ENCODE measurements around the gene PHKG2. TPM values are rescaled to one million over a fixed set of nuclear protein-coding genes. Genes with fewer than 3 reads are reported as not detected.

The PHKG2 gene
- total RNA-seq, 4 donors from 2014 or later, result 13.5 to 44.7 (median 25.8) TPM

DNA sequence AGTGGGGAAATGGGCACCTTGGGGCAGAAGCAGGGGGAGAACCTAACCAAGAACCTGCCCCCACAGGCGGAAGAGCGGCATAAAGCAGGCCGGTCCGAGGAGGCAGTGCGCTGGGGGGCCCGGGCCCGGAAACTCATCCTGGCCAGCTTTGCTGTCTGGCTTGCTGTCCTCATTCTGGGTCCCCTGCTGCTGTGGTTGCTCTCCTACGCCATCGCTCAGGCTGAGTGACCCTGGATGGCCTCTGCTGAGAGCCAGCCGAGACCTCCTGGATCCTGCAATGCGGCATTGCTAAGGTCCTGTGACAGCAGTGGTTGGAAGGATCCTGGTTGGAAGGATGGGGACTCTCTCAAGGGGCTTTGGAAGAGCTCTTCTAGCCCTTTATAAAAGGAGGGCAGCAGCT, 4.5 kb upstream of the PHKG2 start:
- intact Hi-C loops (cut with DNase I; ENCODE audit: low total_unique reads), result no loop called here
- no peaks in the 10 kb centered on the region for H3K9me3 ChIP-seq
- H3K27ac ChIP-seq, result peak overlapping the region; percentile 52 to 65
- no peaks in the 10 kb centered on the region for H3K27me3 ChIP-seq
- H3K36me3 ChIP-seq, result no peaks in the 10 kb centered on the region
- DNase-seq, result peak in 1 of 2 donors; percentile 50
- H3K4me3 ChIP-seq, result no peak overlapping the region
- peaks cover 4 to 6% of the 10 kb centered on the region in 2 donors for H3K4me1 ChIP-seq
- no peak for TF ChIP-seq CTCF (IDR thresholded peaks at IDR 0.05)
- no peak for TF ChIP-seq POLR2A (IDR thresholded peaks at IDR 0.05)

GRCh38 chr16:30744183-30744582, 4.0 kb upstream of the PHKG2 start:
- peak overlapping the region; percentile 52 to 65 for H3K27ac ChIP-seq
- TF ChIP-seq CTCF (IDR thresholded peaks at IDR 0.05) (no peak), POLR2A (IDR thresholded peaks at IDR 0.05) (no peak)
- H3K36me3 ChIP-seq, result no peaks in the 10 kb centered on the region
- no peaks in the 10 kb centered on the region for H3K27me3 ChIP-seq
- peak in 1 of 2 donors; percentile 61 for DNase-seq
- no peak overlapping the region for H3K4me3 ChIP-seq
- H3K4me1 ChIP-seq, result peaks cover 5 to 6% of the 10 kb centered on the region in 2 donors
- intact Hi-C loops (cut with DNase I; ENCODE audit: low total_unique reads), result no loop called here
- no peaks in the 10 kb centered on the region for H3K9me3 ChIP-seq

GRCh38 chr16:30745082-30745481, 3.1 kb upstream of the PHKG2 start:
- Histone ChIP-seq H3K27me3 (no peaks in the 10 kb centered on the region), H3K27ac (peak overlapping the region in 1 of 2 donors; percentile 53), H3K4me3 (no peak overlapping the region), H3K36me3 (no peaks in the 10 kb centered on the region), H3K9me3 (no peaks in the 10 kb centered on the region), H3K4me1 (peaks cover 6 to 9% of the 10 kb centered on the region in 2 donors)
- DNase-seq, result no peak
- intact Hi-C loops (cut with DNase I; ENCODE audit: low total_unique reads), result no loop called here
- TF ChIP-seq POLR2A (IDR thresholded peaks at IDR 0.05) (no peak), CTCF (IDR thresholded peaks at IDR 0.05) (no peak)

- Histone ChIP-seq H3K36me3 (no peaks in the 10 kb centered on the region), H3K4me1 (peaks cover 0 to 9% of the 10 kb centered on the region in 2 donors), H3K27ac (peak overlapping the region; percentile 67 to 85), H3K27me3 (no peaks in the 10 kb centered on the region), H3K9me3 (no peaks in the 10 kb centered on the region), H3K4me3 (no peak overlapping the region)
- TF ChIP-seq POLR2A (IDR thresholded peaks at IDR 0.05) (no peak), CTCF (IDR thresholded peaks at IDR 0.05) (no peak)
- no peak for DNase-seq
- intact Hi-C loops (cut with DNase I; ENCODE audit: low total_unique reads), result no loop called here
These were observed 1.5 kb upstream of the PHKG2 start for GRCh38 chr16:30746638-30747175.

DNA sequence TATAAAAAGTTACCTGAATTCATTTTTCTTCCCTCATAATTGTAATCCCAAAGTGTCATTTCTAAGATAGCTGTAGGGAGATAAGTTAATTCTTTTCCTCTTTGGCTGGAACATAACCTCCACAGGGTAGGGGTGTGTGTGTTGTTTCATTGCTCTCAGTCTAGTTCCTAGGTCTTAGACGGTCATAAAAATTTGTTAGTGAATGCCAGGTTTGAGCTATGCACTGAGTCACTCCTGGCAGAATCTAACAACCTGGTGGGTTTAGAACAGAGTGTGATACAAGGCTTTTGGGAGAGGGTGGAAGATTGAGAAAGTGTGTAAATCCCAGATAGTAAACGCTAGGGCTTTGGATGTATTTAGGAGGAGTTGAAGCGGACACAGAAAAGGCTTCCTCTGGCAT, 894 bp upstream of the PHKG2 start:
- H3K27me3 ChIP-seq, result no peaks in the 10 kb centered on the region
- intact Hi-C loops (cut with DNase I; ENCODE audit: low total_unique reads), result no loop called here
- no peaks in the 10 kb centered on the region for H3K36me3 ChIP-seq
- DNase-seq, result no peak
- peak overlapping the region; percentile 42 to 100 for H3K4me3 ChIP-seq
- peak overlapping the region; percentile 67 to 85 for H3K27ac ChIP-seq
- no peaks in the 10 kb centered on the region for H3K9me3 ChIP-seq
- H3K4me1 ChIP-seq, result peaks cover 0 to 9% of the 10 kb centered on the region in 2 donors
- TF ChIP-seq CTCF (IDR thresholded peaks at IDR 0.05) (no peak), POLR2A (IDR thresholded peaks at IDR 0.05) (no peak)

Measured in uterus (tissue), 4 donors.